ENCODE results near the gene TMEM52.
"Not testable (repeated sequence)": the region's sequence is repeated elsewhere in the genome, so short reads cannot be mapped to it uniquely, and the experiment has no call there.

The TMEM52 gene

GRCh38 chr1:1893997-1894353 is 25.1 kb downstream of the TMEM52 start:
- DNase-seq (ENCODE audit: low read depth) = no peak

GRCh38 chr1:1893291-1893985 is 25.6 kb downstream of the TMEM52 start:
- DNase-seq (ENCODE audit: low read depth) = no peak

GRCh38 chr1:1892763-1893120 is 26.3 kb downstream of the TMEM52 start:
- DNase-seq (ENCODE audit: low read depth) = no peak

GRCh38 chr1:1892079-1892762 is 26.9 kb downstream of the TMEM52 start:
- no peak for DNase-seq (ENCODE audit: low read depth)

DNA sequence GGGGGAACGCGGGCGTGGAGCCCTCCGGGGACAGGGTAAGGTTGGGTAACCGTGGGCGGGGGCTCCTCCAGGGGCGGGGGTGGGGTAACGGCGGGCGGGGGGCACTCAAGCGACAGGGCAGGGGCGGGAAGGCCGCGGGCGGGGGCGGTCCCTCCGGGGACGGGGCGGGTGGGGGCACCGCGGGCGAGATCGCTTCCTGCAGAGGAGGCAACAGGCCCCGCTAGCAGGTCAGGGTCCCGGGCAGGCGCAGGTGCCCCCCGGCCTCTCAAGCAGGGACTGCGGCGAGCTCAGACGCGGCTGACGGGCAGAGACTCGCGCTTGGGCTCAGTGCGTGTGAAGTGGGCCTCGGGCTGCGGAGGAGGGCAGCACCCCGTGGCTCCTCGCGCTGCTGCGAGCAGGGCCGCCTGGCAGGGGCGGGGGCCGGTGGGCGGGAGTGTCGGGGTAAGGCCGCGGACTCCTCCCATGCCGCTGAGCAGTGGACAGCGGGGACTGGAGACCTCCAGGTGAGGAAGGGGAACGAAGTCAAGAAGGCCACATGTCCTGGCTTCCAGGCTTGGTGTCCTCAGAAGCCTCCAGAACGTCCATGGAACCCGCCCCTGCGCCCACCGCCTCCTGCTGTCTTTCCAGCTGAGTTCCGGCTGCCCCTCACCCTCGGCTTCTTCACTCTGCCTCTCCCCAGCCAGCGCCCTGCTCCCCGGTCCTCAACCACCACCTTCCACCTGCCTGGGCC is 27.6 kb downstream of the TMEM52 start:
- DNase-seq (ENCODE audit: low read depth) = peak; percentile 74

DNA sequence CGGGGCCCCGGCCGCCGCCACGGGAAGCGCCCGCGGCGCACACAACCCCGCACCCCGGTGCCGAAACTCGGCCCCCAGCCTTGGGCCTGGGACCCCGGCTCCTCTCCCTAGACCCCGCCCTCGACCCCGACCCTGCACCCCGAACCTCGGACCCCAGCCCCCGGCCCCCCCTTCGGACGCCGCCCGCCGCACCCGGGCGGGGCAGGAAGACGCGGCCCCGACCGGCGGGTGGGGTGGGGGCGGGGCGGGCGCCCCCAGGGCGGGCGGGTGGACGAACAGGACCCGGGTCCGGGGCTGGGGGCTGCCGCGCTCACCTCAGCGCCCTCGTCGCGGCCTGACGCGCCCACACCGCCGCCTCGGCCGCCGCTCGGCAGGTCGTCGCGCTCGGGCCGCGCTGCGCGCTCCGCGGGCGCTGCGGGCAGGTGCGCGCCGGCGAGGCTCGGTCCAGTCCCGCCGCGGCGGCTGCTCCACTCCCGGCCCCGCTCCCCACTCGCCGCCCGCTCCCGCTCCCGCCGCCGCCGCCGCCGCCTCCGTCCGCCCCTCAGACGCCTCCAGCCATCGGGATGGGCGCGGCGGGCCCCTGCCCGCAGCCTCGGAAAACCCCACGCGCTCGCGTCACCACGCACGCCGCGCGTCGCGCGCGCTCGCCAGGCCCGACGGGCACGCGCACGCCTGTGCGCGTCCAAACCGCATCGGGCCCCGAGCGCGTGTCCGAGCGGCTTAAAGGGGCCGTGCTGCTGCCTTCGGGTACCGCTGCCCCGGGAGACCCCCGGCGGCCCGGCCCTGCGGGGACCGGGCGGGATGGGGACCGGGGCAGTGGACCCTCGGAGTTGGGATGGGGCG is 28.4 kb downstream of the TMEM52 start, which contains the start of gene GNB1:
GNB1 (minus strand) TSS at position 582 of the 843 bp plus-strand sequence. CDS start 65,634 bp downstream, outside the sequence.
- peak; percentile 87 for DNase-seq (ENCODE audit: low read depth)

- DNase-seq (ENCODE audit: low read depth) = peak; percentile 26
These were observed 29.1 kb downstream of the TMEM52 start for GRCh38 chr1:1889847-1890505.

DNA sequence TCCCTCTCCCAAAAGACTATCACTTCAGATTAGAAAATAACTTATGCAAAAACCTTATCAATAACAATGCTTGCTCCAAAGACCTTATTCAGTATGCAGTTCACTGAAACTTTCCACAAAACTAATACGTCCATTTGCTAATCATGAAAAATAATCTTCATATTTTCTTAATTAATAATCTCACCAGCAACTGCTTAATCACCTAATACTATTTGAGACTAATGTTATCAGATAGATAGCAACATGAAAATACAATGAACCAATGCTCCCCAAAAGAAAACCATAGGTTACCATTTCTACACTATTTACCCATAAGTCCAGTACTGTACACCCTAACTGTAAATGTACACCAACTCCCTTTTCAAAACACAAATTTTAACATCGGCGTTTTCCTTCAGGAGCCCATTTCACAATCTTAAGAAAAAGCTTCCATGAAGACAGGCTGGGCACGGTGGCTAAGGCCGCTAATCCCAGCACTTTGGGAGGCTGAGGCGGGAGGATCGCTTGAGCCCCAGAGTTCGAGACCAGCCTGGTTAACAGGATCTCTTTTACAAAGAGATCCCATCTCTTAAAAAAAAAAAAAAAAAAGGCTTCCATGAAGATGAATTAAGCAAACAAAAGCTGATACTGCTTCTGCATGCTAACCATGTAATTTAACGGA is 29.9 kb downstream of the TMEM52 start:
- no peak for DNase-seq (ENCODE audit: low read depth)

DNA sequence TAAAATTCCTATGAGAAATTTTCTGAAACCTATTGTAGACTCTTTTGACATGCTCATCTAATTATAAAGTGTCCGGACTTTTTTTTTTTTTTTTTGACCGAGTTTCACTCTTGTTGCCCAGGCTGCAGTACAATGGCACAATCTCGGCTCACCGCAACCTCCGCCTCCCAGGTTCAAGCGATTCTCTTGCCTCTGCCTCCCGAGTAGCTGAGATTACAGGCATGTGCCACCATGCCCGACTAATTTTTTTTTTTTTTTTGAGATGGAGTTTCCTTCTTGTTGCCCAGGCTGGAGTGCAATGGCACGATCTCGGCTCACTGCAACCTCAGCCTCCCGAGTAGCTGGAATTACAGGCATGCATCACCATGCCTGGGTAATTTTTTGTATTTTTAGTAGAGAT is 35.2 kb downstream of the TMEM52 start:
- DNase-seq (ENCODE audit: low read depth) = not testable (repeated sequence)

GRCh38 chr1:1883092-1883873 is 35.8 kb downstream of the TMEM52 start:
- no peak for DNase-seq (ENCODE audit: low read depth)

DNA sequence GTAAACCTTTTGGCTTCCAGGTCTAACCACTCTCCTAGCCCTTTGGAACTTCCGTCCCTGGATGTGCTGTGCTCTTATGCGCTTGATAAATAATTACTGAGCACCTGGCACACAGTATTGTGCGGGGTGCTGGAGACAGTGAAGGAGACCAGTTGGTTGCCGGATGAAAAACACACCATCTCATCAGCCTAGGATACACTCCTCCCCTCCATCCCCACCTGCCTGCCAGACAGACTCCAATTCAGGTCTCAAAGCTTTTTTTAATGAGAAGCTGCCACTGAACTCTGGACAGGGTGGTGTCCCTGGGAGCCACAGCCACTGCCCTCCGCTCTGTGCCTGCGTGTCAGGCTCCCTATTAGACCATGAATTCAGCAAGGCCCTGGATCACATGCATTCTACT is 37.4 kb downstream of the TMEM52 start:
- DNase-seq (ENCODE audit: low read depth) = no peak

DNA sequence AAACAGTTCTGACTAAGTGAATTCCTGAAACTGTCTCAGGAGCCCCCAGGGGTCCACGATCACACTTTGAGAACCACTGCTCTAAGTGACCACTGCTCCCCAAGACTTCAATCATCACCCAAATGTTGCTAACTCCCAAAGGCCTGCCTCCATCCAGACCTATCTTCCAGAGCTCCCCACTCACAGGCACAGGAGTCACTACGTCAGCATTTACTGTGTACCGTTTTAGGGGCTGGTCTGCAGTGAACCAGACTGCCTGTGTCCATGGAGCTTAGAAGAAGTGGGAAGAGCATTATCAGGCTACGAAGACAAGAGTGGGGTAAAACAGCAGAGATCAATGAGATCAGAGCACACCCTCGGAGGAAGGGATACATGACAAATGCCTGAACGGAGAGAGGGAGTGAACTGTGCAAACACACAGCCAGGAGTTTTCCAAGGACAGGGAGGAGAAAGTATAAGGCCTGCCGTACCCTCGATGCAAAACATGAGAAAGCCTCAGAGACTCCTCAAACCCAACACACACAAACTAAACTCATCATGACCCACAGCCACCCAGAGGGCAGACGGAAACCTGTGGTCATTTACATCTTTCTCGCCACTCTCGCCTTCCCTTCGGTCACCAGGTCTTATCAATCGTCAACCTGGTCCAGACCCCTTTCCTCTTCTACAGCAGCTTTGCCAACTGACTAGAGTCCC is 38.3 kb downstream of the TMEM52 start:
- DNase-seq (ENCODE audit: low read depth) = no peak

GRCh38 chr1:1879942-1880341 is 39.1 kb downstream of the TMEM52 start:
- no peak for DNase-seq (ENCODE audit: low read depth)

DNA sequence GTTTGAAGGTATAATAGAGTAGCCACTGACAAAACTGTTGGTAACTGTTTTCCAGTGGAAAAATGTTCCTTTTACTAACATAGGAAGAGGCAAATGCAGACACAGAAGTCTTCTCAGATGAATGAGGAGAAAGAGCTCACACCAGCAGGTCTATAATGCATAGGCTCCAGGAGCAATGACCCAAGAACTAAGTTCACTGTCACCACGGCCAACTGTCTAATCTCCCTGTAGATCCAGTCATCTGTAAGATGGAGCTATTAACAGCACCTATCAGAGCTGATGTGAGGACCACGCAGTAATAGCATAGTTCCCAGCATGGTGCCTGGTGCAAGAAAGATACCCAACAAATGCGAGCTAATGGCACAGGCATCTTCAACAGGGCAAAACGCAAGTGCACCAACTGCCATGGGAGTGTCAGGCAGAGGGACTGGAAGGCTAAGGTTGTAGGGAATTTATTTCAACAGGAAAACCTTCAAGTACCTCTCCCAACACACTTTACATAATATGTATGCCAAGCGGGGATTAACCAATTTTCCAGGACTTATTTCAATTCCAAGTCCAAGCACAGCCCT is 41.1 kb downstream of the TMEM52 start:
- no peak for DNase-seq (ENCODE audit: low read depth)

DNA sequence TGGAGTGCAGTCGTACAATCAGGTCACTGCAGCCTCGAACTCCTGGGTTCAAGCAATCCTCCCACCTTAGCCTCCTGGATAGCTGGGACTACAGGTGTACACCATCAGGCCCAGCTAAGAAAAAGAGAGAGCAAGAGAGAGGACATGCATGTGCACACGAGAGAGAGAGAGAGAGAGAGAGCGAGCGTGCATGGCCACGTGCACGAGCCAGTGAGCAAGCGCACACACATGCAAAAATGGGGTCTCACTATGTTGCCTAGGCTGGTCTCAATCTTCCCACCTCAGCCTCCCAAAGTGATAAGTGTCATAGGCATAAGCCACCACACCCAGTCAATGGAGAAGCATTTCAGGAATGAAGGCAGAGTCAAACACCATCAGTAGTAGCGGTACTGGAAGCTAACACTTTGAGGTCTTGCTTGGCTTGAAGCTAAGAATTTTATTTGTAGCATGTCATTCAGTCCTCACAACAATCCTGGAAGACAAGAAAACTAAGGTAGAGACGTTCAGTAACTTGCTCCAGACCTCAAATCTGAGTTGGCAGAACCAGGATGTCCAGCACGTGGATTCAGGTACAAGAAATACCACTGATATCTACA is 42.6 kb downstream of the TMEM52 start:
- DNase-seq (ENCODE audit: low read depth) = no peak

GRCh38 chr1:1875932-1876331 is 43.1 kb downstream of the TMEM52 start:
- no peak for DNase-seq (ENCODE audit: low read depth)

DNA sequence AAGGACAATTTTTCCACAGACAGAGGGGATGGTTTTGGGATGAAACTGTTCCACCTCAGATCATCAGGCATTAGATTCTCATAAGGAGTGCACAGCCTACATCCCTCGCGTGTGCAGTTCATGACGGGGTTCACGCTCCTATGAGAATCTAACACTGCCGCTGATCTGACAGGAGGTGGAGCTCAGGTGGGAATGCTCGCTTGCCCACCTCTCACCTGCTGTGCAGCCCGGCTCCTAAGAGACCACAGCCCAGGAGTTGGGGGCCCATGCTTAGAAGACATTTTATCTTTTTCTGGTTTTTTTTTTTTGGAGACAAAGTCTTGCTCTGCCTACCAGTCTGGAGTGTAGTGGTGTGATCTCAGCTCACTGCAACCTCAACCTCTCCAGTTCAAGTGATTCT is 44.2 kb downstream of the TMEM52 start:
- DNase-seq (ENCODE audit: low read depth) = no peak

GRCh38 chr1:1873186-1873585 is 45.9 kb downstream of the TMEM52 start:
- no peak for DNase-seq (ENCODE audit: low read depth)

Measured in activated T-helper 1 cell treated with Interleukin-2 at 50 U/mL for 16 hours (primary cell).